Stimulated activated CD8-positive, alpha-beta memory T cell treated with anti-CD3 and anti-CD28 coated beads, Interleukin-4, amount 100 ng/mL, for 1 hour (primary cell): Measurements from ENCODE around the gene IFRD2.

Source experiments
- DNase-seq, 2 donors: peaks; one replicate each; pipeline ENCODE4 v3.0.0-alpha.2; 2020; ENCODE audit warnings: low read depth in 2 of 2, low spot score in 1 of 2

The IFRD2 gene

DNA sequence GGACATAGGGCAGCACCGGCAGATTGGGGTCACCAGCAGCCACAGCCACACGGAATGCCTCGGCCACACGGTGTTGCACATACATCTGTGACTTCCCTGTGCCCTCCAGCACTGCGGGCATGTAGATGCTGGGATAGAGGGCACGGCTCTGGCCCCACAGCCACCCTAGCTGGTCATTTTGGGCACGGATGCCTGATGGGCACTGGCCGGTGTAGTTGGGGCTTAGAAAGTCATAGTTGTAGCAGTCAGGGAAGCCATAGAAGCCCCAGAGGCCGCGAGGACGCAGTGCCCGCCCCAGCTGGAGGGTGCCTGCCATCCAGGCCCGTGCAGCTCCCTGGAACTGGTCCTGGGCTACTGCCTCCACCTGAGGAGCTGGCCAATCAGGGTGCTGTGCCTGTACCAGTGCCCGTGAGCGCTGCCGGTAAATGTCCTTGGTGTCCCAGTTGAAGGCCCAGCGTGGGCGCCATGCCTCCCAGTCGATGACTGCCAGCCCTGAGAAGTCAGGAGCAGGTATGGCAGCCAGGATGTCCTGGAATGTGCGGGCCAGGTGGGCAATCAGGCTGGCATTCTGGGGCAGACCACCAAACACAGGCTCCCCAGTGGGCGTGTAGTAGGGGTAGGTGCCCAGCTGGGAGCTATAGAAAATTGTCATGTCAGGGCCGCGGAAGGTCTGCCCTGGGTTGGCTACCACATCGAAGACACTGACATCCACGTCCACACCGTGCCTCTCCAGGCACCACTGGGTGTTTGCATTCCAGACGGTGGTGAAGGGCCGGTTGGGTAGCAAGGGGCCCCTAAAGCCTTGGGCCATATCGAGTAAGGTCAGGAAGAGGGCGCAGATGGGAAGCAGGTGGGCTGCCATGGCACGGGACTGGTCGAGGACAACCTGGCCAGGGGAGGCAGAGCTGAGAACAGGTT, 10.1 kb upstream of the IFRD2 start:
- no peak for DNase-seq

DNA sequence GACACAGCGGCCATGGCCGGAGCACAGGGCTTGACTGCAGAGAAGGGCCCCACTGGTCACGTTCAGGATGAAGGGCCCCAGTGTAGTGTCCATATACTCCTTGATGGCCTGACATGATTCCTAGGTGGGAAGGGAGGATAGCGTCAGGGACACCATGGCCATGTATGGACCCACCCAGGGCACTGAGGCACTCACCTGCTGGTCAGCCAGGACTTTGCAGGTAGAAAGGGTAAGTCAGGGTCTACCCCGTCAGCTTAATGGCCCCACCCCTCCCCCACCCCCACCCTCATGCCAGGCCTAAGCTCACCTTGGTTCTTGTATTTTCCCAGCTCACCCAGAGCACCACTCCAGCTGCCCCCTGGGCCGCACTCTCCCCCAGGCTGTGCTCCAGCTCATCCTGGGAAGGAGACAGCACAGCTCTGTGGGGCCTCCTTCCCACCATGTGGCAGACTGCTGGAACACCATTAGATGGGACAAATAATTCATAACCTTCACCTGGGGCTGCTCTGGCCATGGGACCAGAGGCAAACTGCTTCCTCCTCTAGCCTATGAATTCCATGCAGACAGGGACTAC, 8.5 kb upstream of the IFRD2 start:
- DNase-seq = no peak

DNA sequence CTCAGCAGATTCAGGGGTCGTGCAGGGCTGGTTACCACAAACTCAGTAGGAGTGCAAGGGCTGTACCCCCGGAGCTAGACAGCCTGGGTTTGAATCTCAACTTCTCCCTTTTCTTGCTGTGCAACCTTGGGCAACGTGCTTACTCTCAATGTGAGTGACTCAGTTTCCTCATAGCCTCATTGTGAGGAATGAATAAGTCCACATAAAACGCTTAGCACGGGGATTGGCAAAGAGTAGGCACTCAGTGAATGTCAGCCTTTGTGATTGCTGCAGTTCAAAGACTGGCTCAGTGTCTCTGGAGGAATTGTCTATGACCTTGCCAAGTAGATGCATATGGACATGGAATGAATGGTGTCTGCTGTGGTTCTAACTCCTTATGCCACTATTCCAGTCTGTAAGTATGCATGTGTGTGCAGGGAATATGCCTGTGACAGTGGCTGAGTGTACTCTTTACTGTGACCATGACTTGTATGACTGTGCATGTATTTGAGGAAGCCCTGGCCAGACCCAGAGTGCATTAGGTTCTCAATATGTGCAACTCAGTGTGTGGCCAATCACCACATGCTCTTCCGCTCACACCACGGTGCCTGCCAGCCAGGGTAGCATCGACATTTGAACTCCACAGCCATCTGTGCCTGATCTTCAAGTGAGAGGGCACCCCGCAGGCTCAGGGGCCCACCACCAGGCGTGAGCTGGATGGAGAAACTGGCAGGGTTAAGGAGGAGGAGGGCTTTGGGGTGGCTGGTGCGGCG, 7.9 kb upstream of the IFRD2 start:
- DNase-seq = no peak

DNA sequence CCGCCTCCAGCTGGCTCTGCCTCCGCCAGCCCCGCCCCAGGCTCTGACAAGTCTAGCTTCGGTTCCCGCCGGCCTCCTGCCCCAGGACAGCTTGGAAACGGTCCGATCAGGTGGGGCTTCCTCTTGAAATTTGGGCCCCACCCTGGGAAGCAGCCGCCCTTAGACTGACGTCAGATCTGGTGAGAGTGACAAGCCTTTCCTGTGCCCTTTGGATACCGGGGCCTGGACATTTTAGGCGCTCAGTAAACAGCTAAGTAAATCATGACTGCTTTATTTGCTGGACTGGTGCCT, 7.4 kb upstream of the IFRD2 start:
- DNase-seq = no peak

DNA sequence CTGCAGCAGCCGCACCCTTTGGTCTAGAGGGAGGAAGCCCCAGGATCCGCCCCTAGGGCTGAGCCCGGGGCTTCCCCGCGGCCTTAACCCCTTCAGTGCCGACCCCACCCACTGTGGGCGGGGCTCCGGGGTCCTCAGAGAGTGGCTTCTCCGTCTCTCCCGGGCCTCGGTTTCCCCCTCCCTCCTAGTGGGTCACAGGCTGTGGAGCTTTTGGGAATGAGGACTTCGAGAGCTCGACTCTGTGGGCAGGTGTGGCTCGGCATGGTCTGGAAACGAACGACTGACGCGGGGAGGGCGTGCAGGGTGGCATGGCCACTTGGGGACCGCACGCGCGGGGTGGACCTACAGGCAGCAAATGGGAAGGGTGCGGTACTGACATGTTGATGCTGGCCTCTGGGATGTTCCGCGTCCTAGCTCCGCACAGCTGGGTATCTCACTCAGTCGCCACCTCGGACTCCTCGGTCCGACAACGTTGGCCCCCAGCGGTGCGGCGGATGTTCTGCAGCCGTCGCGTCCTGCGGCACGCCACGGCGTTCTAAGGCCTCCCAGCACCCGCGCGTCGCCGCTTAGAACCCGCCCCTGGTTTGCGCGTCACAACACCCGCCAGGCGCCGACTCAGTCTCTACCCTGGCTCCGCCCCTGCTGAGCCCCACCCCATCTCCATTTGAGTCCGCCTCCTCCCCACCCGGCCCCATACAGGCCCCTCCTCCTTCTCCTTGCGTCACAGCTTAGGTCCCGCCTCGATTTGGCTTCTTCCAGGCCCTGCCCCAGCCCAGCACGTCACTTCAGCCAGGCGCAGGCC, 6.8 kb upstream of the IFRD2 start, which contains the start of the genes HYAL3 and NAA80:
TSS of gene HYAL3 (minus strand) at position 570 of the 802 bp plus-strand sequence. CDS start 3,803 bp downstream, outside the sequence.
TSS of gene NAA80 (minus strand) at position 570 of the 802 bp plus-strand sequence. CDS start 1,942 bp downstream, outside the sequence.
- peak; percentile 98 to 99 for DNase-seq

GRCh38 chr3:50297896-50298725, 5.9 kb upstream of the IFRD2 start:
- no peak for DNase-seq

DNA sequence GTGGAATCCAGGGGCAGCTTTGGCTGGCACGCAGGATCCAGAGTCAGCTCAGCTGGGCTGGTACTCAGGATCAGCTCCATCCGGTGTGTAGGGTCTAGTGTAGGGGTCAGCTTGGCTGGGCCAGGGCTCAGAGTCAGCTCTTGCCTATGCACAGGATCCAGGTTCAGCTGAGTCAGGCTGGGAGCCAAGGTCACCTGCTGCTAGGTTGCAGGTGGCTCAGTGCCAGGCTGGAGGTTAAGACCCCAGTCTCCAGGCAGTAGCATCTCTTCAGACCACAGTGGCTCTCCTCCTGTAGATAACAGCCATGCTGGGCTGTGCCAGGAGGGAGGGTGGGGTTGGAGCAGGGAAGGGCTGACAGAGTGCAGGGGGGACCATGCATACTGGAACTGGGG, 5.2 kb upstream of the IFRD2 start:
- DNase-seq = no peak

- DNase-seq = no peak
Measured at GRCh38 chr3:50296721-50297383, 4.6 kb upstream of the IFRD2 start.

GRCh38 chr3:50295553-50296431, 3.6 kb upstream of the IFRD2 start:
- no peak for DNase-seq

DNA sequence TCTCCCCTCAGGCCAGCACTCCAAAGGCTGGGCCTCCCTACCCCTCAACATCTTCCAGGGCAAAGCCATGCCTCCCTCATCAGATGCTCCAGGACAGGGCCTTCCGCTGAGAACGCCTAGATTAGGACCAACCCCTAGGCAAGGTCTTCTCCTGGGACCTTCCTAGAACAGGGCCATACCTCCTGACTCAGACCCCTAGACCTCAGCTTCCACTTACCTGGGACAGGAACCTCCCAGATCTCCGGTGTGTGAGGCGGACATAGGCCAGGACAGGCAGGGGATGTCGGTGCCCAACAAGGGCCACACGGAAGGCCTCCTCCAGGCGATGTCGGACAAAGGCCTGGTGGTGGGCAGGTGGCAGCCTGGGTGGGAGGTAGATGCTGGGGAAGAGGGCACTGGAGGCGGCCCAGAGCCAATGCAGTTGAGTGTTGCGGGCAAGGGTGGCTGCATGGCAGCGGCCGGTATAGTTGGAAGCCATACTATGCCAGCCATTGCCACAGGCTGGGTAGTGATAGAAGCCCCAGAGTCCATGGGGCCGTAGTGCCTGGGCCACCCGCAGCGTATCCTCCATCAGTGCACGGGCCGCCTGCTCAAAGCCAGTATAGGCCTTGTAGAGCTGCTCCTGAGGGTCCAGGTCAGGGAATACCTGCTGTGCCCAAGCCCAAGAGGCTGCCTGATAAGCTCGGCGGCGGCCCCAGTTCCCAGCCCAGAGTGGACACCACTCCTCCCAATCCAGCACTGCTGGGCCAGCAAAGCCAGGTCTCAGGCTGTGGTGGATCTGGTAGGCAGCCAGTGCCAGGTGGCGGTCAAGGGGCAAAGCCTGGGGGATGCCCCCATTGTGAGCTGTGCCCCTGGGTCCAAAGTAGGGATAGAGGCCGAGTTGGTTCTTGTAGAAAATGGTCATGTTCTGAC, 2.5 kb upstream of the IFRD2 start:
- DNase-seq = no peak

- no peak for DNase-seq
Measured at GRCh38 chr3:50294089-50294488, 1.9 kb upstream of the IFRD2 start.

- no peak for DNase-seq
Measured at GRCh38 chr3:50293079-50293801, 1.0 kb upstream of the IFRD2 start.

- DNase-seq = no peak
Measured at GRCh38 chr3:50290161-50290641, 2.0 kb downstream of the IFRD2 start.

DNA sequence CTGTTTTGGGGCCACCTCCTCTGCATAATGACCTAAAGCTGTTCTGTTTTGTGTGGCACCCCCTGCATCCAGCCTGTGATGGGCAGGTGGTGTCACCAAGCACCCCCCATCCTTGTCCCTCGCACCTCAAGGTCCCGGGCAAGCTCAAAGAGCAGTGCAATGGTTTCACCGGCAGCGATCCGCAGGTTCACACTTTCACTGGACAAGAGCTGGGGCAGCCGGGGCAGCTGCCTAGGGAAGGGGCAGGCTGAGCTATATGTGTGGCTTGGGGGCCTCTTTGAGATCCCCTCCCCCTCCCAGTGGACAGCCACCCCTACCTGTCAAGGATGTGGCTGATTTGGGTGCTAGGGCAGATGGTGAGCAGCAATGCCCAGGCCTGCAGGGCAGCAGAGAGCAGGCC, 3.1 kb downstream of the IFRD2 start:
- no peak for DNase-seq

- DNase-seq = no peak
Measured at GRCh38 chr3:50288387-50289007, 3.7 kb downstream of the IFRD2 start.

DNA sequence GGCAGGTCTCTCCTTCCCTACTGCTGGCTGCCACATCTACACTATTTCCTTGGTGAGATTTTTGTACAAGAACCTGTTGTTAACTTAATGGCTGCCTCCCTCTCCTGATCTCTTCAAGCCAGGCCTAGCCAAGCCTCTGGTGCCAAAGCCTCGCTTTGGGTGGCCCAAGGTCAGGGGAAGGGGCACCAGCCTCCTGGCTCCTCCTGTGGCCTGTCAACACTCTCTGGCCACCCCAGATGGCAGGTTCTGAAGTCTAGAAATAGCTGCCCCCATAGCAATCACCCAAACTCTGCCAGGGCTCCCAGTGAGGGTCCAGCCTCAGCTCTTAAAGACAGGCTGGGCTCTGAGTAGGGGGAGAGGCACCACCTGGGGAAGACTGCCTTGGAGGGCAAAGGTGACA, 5.0 kb downstream of the IFRD2 start:
- DNase-seq = no peak
